Loucy (cell line): ENCODE results near the gene PRB2.

ENCODE experiments used
- H2AFZ ChIP-seq: fragments of 200-600 bp; sonication (generic); 2 replicates; pipeline ENCODE4 v1.6.0; 2016; ENCODE audit warnings: antibody characterized with exemption, mild to moderate bottlenecking, low read length, moderate library complexity
- H3F3A ChIP-seq: fragments of 200-600 bp; 2 replicates; pipeline ENCODE4 v1.6.0; 2016; ENCODE audit warnings: antibody characterized with exemption, low read depth, mild to moderate bottlenecking
- H3K27me3 ChIP-seq: fragments of 200-600 bp; sonication (generic); 2 replicates; pipeline ENCODE4 v1.6.1; 2014; ENCODE audit warnings: low read length, mild to moderate bottlenecking; ENCODE audit not compliant: insufficient read depth, poor library complexity, severe bottlenecking
- H3K36me3 ChIP-seq: fragments of 200-600 bp; sonication (generic); 2 replicates; pipeline ENCODE4 v1.6.1; 2016; ENCODE audit warnings: low read length; ENCODE audit not compliant: insufficient read depth
- H3K4me1 ChIP-seq: fragments of 200-600 bp; sonication (generic); 2 replicates; pipeline ENCODE4 v1.5.1; 2014; ENCODE audit warnings: low read length, mild to moderate bottlenecking; ENCODE audit not compliant: insufficient read depth, poor library complexity, severe bottlenecking
- H3K4me2 ChIP-seq: fragments of 200-600 bp; sonication (generic); 2 replicates; pipeline ENCODE4 v1.6.0; 2014; ENCODE audit warnings: antibody characterized with exemption, low read length, low read depth, mild to moderate bottlenecking; ENCODE audit not compliant: poor library complexity, severe bottlenecking
- H3K4me3 ChIP-seq: fragments of 200-600 bp; sonication (generic); 2 replicates; pipeline ENCODE4 v1.5.1; 2014; ENCODE audit warnings: low read length, mild to moderate bottlenecking, mixed read lengths; ENCODE audit not compliant: poor library complexity, severe bottlenecking
- H3K79me2 ChIP-seq: fragments of 200-600 bp; sonication (generic); 2 replicates; pipeline ENCODE4 v1.6.1; 2014; ENCODE audit warnings: low read length; ENCODE audit not compliant: insufficient read depth
- H3K9ac ChIP-seq: fragments of 200-600 bp; sonication (generic); 2 replicates; pipeline ENCODE4 v1.6.0; 2014; ENCODE audit warnings: mild to moderate bottlenecking, low read depth, low read length, moderate library complexity; ENCODE audit not compliant: poor library complexity, severe bottlenecking
- H3K9me2 ChIP-seq: fragments of 200-600 bp; sonication (generic); replicated peaks from 2 replicates; pipeline ENCODE4 v1.6.1; 2016; ENCODE audit warnings: low read depth, low read length, mixed read lengths
- H3K9me3 ChIP-seq: fragments of 200-600 bp; sonication (generic); 2 replicates; pipeline ENCODE4 v1.6.1; 2014; ENCODE audit warnings: mild to moderate bottlenecking, antibody characterized with exemption, low read length, low read depth; ENCODE audit not compliant: insufficient read depth
- H4K20me1 ChIP-seq: fragments of 200-600 bp; sonication (generic); 2 replicates; pipeline ENCODE4 v1.6.0; 2014; ENCODE audit warnings: antibody characterized with exemption, low read length, mild to moderate bottlenecking; ENCODE audit not compliant: insufficient read depth, poor library complexity, severe bottlenecking
- CTCF ChIP-seq: fragments of 200-600 bp; sonication (generic); conservative IDR thresholded peaks from 2 replicates; pipeline ENCODE4 v1.5.1; 2014; ENCODE audit warnings: mild to moderate bottlenecking, antibody characterized with exemption, low read length
- EZH2phosphoT487 ChIP-seq: fragments of 200-600 bp; IDR thresholded peaks from 2 replicates; pipeline ENCODE4 v1.6.1; 2018; ENCODE audit warnings: antibody characterized with exemption, mild to moderate bottlenecking, moderate library complexity, borderline replicate concordance

PRB2 gene

GRCh38 chr12:11427341-11427740, 32.0 kb upstream of the PRB2 start:
- Histone ChIP-seq H3K9me3 (no peaks in the 10 kb centered on the region), H3K79me2 (no peaks in the 10 kb centered on the region), H3K36me3 (no peaks in the 10 kb centered on the region), H3K27me3 (no peaks in the 10 kb centered on the region), H4K20me1 (no peaks in the 10 kb centered on the region), H3K4me1 (no peaks in the 10 kb centered on the region), H2AFZ (no peak overlapping the region), H3K9me2 (no peaks in the 10 kb centered on the region), H3K4me2 (no peak overlapping the region), H3K4me3 (no peak overlapping the region), H3F3A (no peaks in the 10 kb centered on the region), H3K9ac (no peak overlapping the region)
- TF ChIP-seq EZH2phosphoT487 (no peak), CTCF (no peak)

GRCh38 chr12:11412731-11413130, 17.4 kb upstream of the PRB2 start:
- Histone ChIP-seq H3K4me2 (no peak overlapping the region), H3K27me3 (no peaks in the 10 kb centered on the region), H3K36me3 (no peaks in the 10 kb centered on the region), H2AFZ (no peak overlapping the region), H3K9me2 (no peaks in the 10 kb centered on the region), H4K20me1 (no peaks in the 10 kb centered on the region), H3K9me3 (no peaks in the 10 kb centered on the region), H3K4me1 (no peaks in the 10 kb centered on the region), H3F3A (no peaks in the 10 kb centered on the region), H3K9ac (no peak overlapping the region), H3K79me2 (no peaks in the 10 kb centered on the region), H3K4me3 (no peak overlapping the region)
- TF ChIP-seq CTCF: no peak
- no peak for TF ChIP-seq EZH2phosphoT487

GRCh38 chr12:11408096-11408495, 12.7 kb upstream of the PRB2 start:
- H3K4me2 ChIP-seq: no peak overlapping the region
- H3K9me3 ChIP-seq: no peaks in the 10 kb centered on the region
- H3K27me3 ChIP-seq: no peaks in the 10 kb centered on the region
- no peak for TF ChIP-seq EZH2phosphoT487
- no peak for TF ChIP-seq CTCF
- H2AFZ ChIP-seq: no peak overlapping the region
- H3K79me2 ChIP-seq: no peaks in the 10 kb centered on the region
- H3K4me3 ChIP-seq: no peak overlapping the region
- no peaks in the 10 kb centered on the region for H3K36me3 ChIP-seq
- no peak overlapping the region for H3K9ac ChIP-seq
- H3F3A ChIP-seq: no peaks in the 10 kb centered on the region
- H4K20me1 ChIP-seq: no peaks in the 10 kb centered on the region
- H3K9me2 ChIP-seq: no peaks in the 10 kb centered on the region
- no peaks in the 10 kb centered on the region for H3K4me1 ChIP-seq
